Measurements from ENCODE around the gene CUL9.

CUL9 gene

GRCh38 chr6:43258180-43258579 is 76.2 kb downstream of the CUL9 start:
- DNase-seq = no peak

- DNase-seq = no peak
Observed at GRCh38 chr6:43258807-43259686, 77.1 kb downstream of the CUL9 start.

- no peak for DNase-seq
Observed at GRCh38 chr6:43260791-43261190, 78.8 kb downstream of the CUL9 start.

- DNase-seq = no peak
Observed at GRCh38 chr6:43261198-43261597, 79.2 kb downstream of the CUL9 start.

- no peak for DNase-seq
Observed at GRCh38 chr6:43262000-43262779, 80.2 kb downstream of the CUL9 start.

- no peak for DNase-seq
Observed at GRCh38 chr6:43262780-43263313, 80.9 kb downstream of the CUL9 start.

GRCh38 chr6:43263314-43264178 is 81.5 kb downstream of the CUL9 start:
- peak; percentile 64 for DNase-seq

GRCh38 chr6:43264599-43265145 is 82.7 kb downstream of the CUL9 start:
- DNase-seq = no peak

GRCh38 chr6:43265564-43265963 is 83.6 kb downstream of the CUL9 start:
- no peak for DNase-seq

- no peak for DNase-seq
Observed at GRCh38 chr6:43267619-43268354, 85.8 kb downstream of the CUL9 start.

- DNase-seq = no peak
Observed at GRCh38 chr6:43268355-43268700, 86.3 kb downstream of the CUL9 start.

- DNase-seq = no peak
Observed at GRCh38 chr6:43268782-43269272, 86.8 kb downstream of the CUL9 start.

GRCh38 chr6:43269273-43270007 is 87.4 kb downstream of the CUL9 start:
- peak; percentile 38 for DNase-seq

GRCh38 chr6:43271103-43271815 is 89.3 kb downstream of the CUL9 start:
- no peak for DNase-seq

- no peak for DNase-seq
Observed at GRCh38 chr6:43271944-43272343, 89.9 kb downstream of the CUL9 start.

- no peak for DNase-seq
Observed at GRCh38 chr6:43273707-43274106, 91.7 kb downstream of the CUL9 start.

Data from activated T-cell treated with anti-CD3 and anti-CD28 coated beads for 4 hours (primary cell).